Measurements from ENCODE around the gene RPS6KA2. TPM values are rescaled to one million over a fixed set of nuclear protein-coding genes. Genes with fewer than 3 reads are reported as not detected.
"Not testable (repeated sequence)": the region's sequence is repeated elsewhere in the genome, so short reads cannot be mapped to it uniquely, and the experiment has no call there.

Gene RPS6KA2
- polyA plus RNA-seq, 1 donor = 12.5 TPM

GRCh38 chr6:166411271-166411670, 215.8 kb downstream of the RPS6KA2 start:
- Histone ChIP-seq H3K27ac (ENCODE audit: low read length) (no peak overlapping the region), H3K36me3 (ENCODE audit: control insufficient read depth, insufficient read depth, low read length) (peaks cover 4% of the 10 kb centered on the region), H3K4me1 (ENCODE audit: control insufficient read depth, insufficient read depth, low read length) (no peaks in the 10 kb centered on the region), H3K9me3 (ENCODE audit: control insufficient read depth, low read depth, low read length) (no peaks in the 10 kb centered on the region), H3K27me3 (ENCODE audit: control insufficient read depth, insufficient read depth, low read length) (no peaks in the 10 kb centered on the region), H3K4me3 (ENCODE audit: low read length) (no peak overlapping the region)
- no peak for DNase-seq
- 60% methylated on average over 1 of the region's 15 CpGs for WGBS (ENCODE audit: insufficient coverage, low lambda C conversion rate)

- WGBS (ENCODE audit: insufficient coverage, low lambda C conversion rate) = no CpG with 5 or more reads among the region's 10 CpGs
- no peak for DNase-seq
- Histone ChIP-seq H3K27ac (ENCODE audit: low read length) (no peak overlapping the region), H3K4me1 (ENCODE audit: control insufficient read depth, insufficient read depth, low read length) (no peaks in the 10 kb centered on the region), H3K4me3 (ENCODE audit: low read length) (no peak overlapping the region), H3K9me3 (ENCODE audit: control insufficient read depth, low read depth, low read length) (no peaks in the 10 kb centered on the region), H3K27me3 (ENCODE audit: control insufficient read depth, insufficient read depth, low read length) (no peaks in the 10 kb centered on the region), H3K36me3 (ENCODE audit: control insufficient read depth, insufficient read depth, low read length) (peaks cover 4% of the 10 kb centered on the region)
Observed at GRCh38 chr6:166410426-166410935, 216.6 kb downstream of the RPS6KA2 start.

DNA sequence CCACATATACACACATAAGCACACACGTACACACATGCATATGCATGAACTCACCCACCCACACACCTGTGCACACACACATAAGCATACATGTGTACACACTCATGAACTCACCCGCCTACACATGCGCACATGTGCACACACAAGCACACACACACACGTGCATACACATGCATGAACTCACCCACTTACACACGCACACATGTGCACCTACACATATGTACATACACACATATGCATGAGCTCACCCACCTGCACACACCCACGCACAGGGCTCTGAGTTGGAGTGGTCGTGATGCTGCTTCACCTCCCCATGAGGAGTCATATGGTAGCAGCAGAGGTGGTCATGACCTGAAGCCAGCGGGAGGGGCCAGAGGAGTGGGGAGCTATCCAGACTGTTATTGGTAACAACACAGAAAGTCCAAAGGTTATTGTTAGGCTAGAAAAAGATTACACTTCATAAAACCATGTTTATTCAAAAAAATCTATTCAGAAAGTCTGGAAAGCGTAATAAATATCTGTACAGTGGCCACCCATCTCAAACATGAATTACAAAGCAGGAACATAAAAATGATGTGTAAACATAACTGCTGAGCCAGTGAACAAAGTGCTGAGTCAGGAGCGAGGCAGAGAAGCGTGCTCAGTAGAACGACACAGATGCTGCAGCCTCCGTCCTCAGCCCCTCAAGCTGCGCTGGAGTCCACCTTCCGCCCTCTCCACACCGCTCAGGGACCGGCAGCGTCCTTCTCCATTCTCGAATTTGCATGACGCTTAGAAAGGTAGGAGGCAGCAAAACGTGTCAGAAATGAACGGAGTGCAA, 217.9 kb downstream of the RPS6KA2 start:
- Histone ChIP-seq H3K4me3 (ENCODE audit: low read length) (no peak overlapping the region), H3K27me3 (ENCODE audit: control insufficient read depth, insufficient read depth, low read length) (no peaks in the 10 kb centered on the region), H3K4me1 (ENCODE audit: control insufficient read depth, insufficient read depth, low read length) (no peaks in the 10 kb centered on the region), H3K36me3 (ENCODE audit: control insufficient read depth, insufficient read depth, low read length) (peaks cover 4% of the 10 kb centered on the region), H3K27ac (ENCODE audit: low read length) (no peak overlapping the region), H3K9me3 (ENCODE audit: control insufficient read depth, low read depth, low read length) (no peaks in the 10 kb centered on the region)
- peak in 1 of 2 donors; percentile 32 for DNase-seq
- 33% methylated on average over 1 of the region's 22 CpGs for WGBS (ENCODE audit: insufficient coverage, low lambda C conversion rate)

DNA sequence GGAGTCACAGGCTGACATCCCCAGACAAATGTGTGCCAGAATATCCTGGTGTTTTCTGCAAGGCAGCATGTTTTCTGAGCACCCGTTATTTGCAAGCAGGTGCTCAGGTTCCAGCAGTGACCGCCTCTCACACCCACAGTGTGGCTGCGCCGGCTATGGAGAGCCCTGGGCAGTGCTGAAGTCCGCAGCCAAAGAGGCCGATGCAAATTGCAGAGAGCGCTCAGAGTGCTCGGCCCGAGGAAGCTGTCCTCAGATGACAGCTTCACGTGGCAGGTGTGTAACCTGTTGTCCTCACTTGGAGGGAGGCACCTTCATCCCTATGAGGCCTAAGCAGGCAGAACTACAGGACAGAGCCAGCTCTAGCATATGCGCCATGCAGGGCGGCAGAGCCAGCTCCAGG, 220.9 kb downstream of the RPS6KA2 start:
- no peak overlapping the region for H3K27ac ChIP-seq (ENCODE audit: low read length)
- WGBS (ENCODE audit: insufficient coverage, low lambda C conversion rate) = no CpG with 5 or more reads among the region's 12 CpGs
- DNase-seq = peak in 1 of 2 donors; percentile 66
- no peak overlapping the region for H3K4me3 ChIP-seq (ENCODE audit: low read length)
- H3K36me3 ChIP-seq (ENCODE audit: control insufficient read depth, insufficient read depth, low read length) = no peaks in the 10 kb centered on the region
- no peaks in the 10 kb centered on the region for H3K4me1 ChIP-seq (ENCODE audit: control insufficient read depth, insufficient read depth, low read length)
- H3K27me3 ChIP-seq (ENCODE audit: control insufficient read depth, insufficient read depth, low read length) = no peaks in the 10 kb centered on the region
- no peaks in the 10 kb centered on the region for H3K9me3 ChIP-seq (ENCODE audit: control insufficient read depth, low read depth, low read length)

- Histone ChIP-seq H3K4me3 (ENCODE audit: low read length) (no peak overlapping the region), H3K27ac (ENCODE audit: low read length) (no peak overlapping the region), H3K36me3 (ENCODE audit: control insufficient read depth, insufficient read depth, low read length) (no peaks in the 10 kb centered on the region), H3K9me3 (ENCODE audit: control insufficient read depth, low read depth, low read length) (no peaks in the 10 kb centered on the region), H3K4me1 (ENCODE audit: control insufficient read depth, insufficient read depth, low read length) (no peaks in the 10 kb centered on the region), H3K27me3 (ENCODE audit: control insufficient read depth, insufficient read depth, low read length) (no peaks in the 10 kb centered on the region)
- DNase-seq = no peak
- 67% methylated on average over 1 of the region's 7 CpGs for WGBS (ENCODE audit: insufficient coverage, low lambda C conversion rate)
Observed at GRCh38 chr6:166405386-166405785, 221.7 kb downstream of the RPS6KA2 start.

GRCh38 chr6:166402582-166403277, 224.3 kb downstream of the RPS6KA2 start:
- no peaks in the 10 kb centered on the region for H3K4me1 ChIP-seq (ENCODE audit: control insufficient read depth, insufficient read depth, low read length)
- H3K4me3 ChIP-seq (ENCODE audit: low read length) = no peak overlapping the region
- DNase-seq = no peak
- no peaks in the 10 kb centered on the region for H3K27me3 ChIP-seq (ENCODE audit: control insufficient read depth, insufficient read depth, low read length)
- H3K9me3 ChIP-seq (ENCODE audit: control insufficient read depth, low read depth, low read length) = no peaks in the 10 kb centered on the region
- H3K27ac ChIP-seq (ENCODE audit: low read length) = no peak overlapping the region
- 100% methylated on average over 1 of the region's 6 CpGs for WGBS (ENCODE audit: insufficient coverage, low lambda C conversion rate)
- H3K36me3 ChIP-seq (ENCODE audit: control insufficient read depth, insufficient read depth, low read length) = no peaks in the 10 kb centered on the region

DNA sequence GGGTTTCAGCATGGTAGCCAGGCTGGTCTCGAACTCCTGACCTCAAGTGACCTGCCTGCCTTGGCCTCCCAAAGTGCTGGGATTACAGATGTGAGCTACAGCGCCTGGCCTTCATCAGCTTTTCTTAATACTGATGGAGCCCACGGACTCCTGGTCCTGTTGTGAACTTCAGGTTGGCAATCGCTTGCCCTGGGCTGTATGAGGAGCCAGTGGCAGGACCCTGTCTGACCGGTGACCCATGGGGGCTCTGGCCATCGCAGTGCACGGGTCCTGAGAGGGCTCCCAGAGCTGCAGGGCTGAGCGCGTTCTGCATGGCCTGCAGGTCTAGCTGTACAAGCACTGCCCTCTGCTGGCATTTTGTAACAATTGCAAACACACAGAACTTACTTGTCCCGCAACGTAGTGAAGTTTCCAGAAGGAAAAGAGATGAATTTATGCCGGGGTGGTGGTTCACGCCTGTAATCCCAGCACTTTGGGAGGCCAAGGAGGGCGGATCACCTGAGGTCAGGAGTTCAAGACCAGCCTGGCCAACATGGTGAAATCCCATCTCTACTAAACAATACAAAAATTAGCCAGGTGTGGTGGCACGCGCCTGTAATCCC, 226.3 kb downstream of the RPS6KA2 start:
- not testable (repeated sequence) for H3K27me3 ChIP-seq (ENCODE audit: control insufficient read depth, insufficient read depth, low read length); H3K4me3 ChIP-seq (ENCODE audit: low read length); H3K4me1 ChIP-seq (ENCODE audit: control insufficient read depth, insufficient read depth, low read length); H3K9me3 ChIP-seq (ENCODE audit: control insufficient read depth, low read depth, low read length); H3K36me3 ChIP-seq (ENCODE audit: control insufficient read depth, insufficient read depth, low read length); H3K27ac ChIP-seq (ENCODE audit: low read length)
- peak; percentile 51 to 57 for DNase-seq
- no CpG with 5 or more reads among the region's 16 CpGs for WGBS (ENCODE audit: insufficient coverage, low lambda C conversion rate)

- DNase-seq = no peak
- Histone ChIP-seq H3K9me3 (ENCODE audit: control insufficient read depth, low read depth, low read length) (no peaks in the 10 kb centered on the region), H3K36me3 (ENCODE audit: control insufficient read depth, insufficient read depth, low read length) (no peaks in the 10 kb centered on the region), H3K4me3 (ENCODE audit: low read length) (no peak overlapping the region), H3K27ac (ENCODE audit: low read length) (no peak overlapping the region), H3K27me3 (ENCODE audit: control insufficient read depth, insufficient read depth, low read length) (peaks cover 4% of the 10 kb centered on the region), H3K4me1 (ENCODE audit: control insufficient read depth, insufficient read depth, low read length) (no peaks in the 10 kb centered on the region)
- 40% methylated on average over 1 of the region's 2 CpGs for WGBS (ENCODE audit: insufficient coverage, low lambda C conversion rate)
Observed at GRCh38 chr6:166400181-166400580, 226.9 kb downstream of the RPS6KA2 start.

DNA sequence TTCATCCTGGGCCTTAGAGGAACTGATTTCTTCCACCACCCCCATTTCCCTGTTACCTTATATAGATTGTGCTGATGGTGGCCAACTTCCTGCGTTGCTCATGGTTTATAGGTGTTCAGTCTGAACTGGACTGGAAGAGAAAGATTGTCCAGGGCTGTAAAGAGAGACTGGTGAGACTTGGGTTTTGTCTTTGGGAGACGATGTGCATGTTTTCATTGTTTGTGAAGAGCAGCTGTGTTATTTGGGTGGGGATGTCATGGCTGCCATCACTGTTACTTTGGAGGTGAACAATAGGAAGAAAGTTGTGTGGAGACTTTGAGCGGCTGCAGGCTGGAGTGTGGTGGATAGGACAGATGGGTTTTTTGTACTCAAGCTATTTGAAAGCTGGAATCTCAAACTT, 228.7 kb downstream of the RPS6KA2 start:
- Histone ChIP-seq H3K27me3 (ENCODE audit: control insufficient read depth, insufficient read depth, low read length) (peaks cover 15% of the 10 kb centered on the region), H3K36me3 (ENCODE audit: control insufficient read depth, insufficient read depth, low read length) (no peaks in the 10 kb centered on the region), H3K27ac (ENCODE audit: low read length) (no peak overlapping the region), H3K4me3 (ENCODE audit: low read length) (no peak overlapping the region), H3K9me3 (ENCODE audit: control insufficient read depth, low read depth, low read length) (no peaks in the 10 kb centered on the region), H3K4me1 (ENCODE audit: control insufficient read depth, insufficient read depth, low read length) (no peaks in the 10 kb centered on the region)
- 100% methylated on average over 1 of the region's 3 CpGs for WGBS (ENCODE audit: insufficient coverage, low lambda C conversion rate)
- no peak for DNase-seq

- no peaks in the 10 kb centered on the region for H3K4me1 ChIP-seq (ENCODE audit: control insufficient read depth, insufficient read depth, low read length)
- H3K36me3 ChIP-seq (ENCODE audit: control insufficient read depth, insufficient read depth, low read length) = no peaks in the 10 kb centered on the region
- no peaks in the 10 kb centered on the region for H3K9me3 ChIP-seq (ENCODE audit: control insufficient read depth, low read depth, low read length)
- H3K27ac ChIP-seq (ENCODE audit: low read length) = no peak overlapping the region
- no peak for DNase-seq
- H3K4me3 ChIP-seq (ENCODE audit: low read length) = no peak overlapping the region
- peaks cover 15% of the 10 kb centered on the region for H3K27me3 ChIP-seq (ENCODE audit: control insufficient read depth, insufficient read depth, low read length)
- WGBS (ENCODE audit: insufficient coverage, low lambda C conversion rate) = no CpG with 5 or more reads among the region's 4 CpGs
Observed at GRCh38 chr6:166397849-166398248, 229.2 kb downstream of the RPS6KA2 start.
